H1 (cell line): Measurements from ENCODE around the gene MUC5AC.

Source experiments
- CEBPB ChIP-seq: IDR thresholded peaks from 2 replicates; pipeline ENCODE4 v1.6.1; 2012; ENCODE audit warnings: low read depth, low read length
- EZH2 ChIP-seq: fragments of 200-600 bp; sonication (generic); IDR thresholded peaks from 2 replicates; pipeline ENCODE4 v1.7.1; 2012; ENCODE audit warnings: low read depth, mild to moderate bottlenecking, moderate library complexity, low read length, inconsistent platforms; ENCODE audit not compliant: severe bottlenecking
- TF ChIP-seq, protein P1 (sequence below): IDR thresholded peaks from 2 replicates; pipeline ENCODE4 v1.6.1; 2012; ENCODE audit warnings: inconsistent platforms

GRCh38 chr11:1231396-1232020 lies 73.8 kb downstream of the MUC5AC start:
- TF ChIP-seq EZH2 (no peak), CEBPB (no peak)
- TF ChIP-seq, protein P1, sequence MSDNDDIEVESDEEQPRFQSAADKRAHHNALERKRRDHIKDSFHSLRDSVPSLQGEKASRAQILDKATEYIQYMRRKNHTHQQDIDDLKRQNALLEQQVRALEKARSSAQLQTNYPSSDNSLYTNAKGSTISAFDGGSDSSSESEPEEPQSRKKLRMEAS: no peak
